Measurements from ENCODE around the gene GTF2IRD1.
"Not testable (repeated sequence)": the region's sequence is repeated elsewhere in the genome, so short reads cannot be mapped to it uniquely, and the experiment has no call there.

Gene GTF2IRD1

DNA sequence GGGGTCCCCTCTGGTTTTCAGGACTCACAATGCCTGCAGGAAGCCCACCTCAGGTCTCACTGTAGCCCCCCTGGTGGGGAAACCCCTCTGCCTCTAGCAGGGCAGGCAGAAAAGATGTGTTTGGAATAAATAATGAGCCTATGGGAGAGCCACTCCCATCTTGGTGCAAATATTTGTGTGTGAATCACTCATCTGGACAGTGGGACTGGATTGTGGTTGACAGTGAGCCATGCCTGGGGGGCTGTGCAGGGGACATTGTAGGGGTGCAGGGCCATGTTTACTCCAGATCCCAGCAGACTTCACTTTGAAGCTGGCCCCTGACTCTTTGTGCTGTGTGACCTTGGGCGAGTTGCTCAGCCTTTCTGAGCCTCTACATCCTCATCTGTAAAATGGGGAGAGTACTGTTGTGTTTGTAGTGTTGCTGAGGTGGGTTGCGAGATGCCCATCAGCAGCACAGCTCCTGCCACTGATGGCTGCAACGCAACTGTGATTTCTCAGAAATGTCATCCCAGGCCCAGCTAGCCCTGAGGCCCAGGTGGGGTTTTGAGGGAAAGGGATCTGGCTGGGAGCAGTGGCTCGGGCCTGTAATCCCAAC is 20.7 kb downstream of the GTF2IRD1 start:
- no peak for DNase-seq

GRCh38 chr7:74475243-74475986 is 21.7 kb downstream of the GTF2IRD1 start:
- no peak for DNase-seq

- DNase-seq = no peak
These were observed 22.3 kb downstream of the GTF2IRD1 start for GRCh38 chr7:74475987-74476350.

DNA sequence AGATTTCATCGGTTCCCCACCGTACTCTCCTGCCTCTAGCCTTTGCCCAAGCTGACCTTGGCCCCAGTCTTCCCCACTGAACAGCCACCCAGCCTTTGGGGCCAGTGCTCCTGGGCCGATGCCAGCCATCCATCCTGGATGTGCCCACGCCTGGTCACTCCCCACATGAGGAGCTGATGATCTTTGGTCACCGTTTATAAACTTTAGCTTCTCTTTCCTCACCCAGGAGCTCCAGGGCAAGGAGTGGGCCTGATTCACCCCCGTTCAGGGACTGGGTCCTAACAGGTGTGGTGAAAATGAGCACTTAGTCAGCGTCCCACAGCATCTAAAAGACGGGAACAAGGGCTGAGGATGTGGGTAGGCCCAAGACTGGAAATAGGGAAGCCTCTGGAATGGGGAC is 22.9 kb downstream of the GTF2IRD1 start:
- no peak for DNase-seq

- DNase-seq = no peak
These were observed 25.0 kb downstream of the GTF2IRD1 start for GRCh38 chr7:74478671-74479065.

- no peak for DNase-seq
These were observed 25.5 kb downstream of the GTF2IRD1 start for GRCh38 chr7:74479066-74479781.

DNA sequence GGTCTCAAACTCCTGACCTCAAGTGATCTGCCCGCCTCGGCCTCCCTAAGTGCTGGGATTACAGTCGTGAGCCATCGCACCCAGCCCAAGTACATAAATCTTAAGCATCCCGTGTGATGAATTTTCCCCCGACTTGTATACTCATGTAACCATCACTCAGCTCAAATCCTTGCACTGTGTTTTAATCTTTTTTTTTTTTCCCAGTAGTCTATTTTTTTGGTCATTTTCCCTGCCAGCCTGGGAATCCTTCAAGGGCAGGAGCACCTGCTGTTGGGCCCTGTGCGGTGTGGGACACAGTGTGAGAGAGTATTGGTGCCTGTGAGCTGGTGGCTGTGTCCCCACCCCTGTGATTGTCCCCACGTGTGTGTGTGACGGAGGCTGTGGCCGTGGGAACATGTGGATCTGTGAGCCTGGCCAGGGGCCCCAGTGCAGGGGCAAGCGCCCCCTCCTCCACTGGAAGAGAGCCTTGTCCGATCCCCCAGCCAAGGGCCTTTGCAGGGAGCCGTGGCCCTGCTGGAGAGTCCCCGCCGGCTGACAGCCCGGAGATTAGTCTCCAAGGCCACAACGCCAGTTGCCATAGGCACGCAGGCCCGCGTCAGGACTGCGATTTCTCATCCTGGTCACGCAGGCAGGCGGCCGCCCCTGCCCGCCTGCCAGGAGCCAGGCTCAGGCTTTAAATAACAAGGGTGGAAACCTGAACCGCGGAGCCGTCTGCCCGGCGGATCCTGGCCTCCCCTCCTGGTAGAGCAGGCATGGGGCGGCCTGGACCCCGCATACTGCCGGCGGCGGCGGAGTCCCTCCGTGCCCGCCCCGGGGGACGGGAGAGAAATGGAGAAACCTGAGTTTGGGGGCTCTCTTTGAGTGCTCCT is 26.5 kb downstream of the GTF2IRD1 start:
- no peak for DNase-seq

GRCh38 chr7:74480861-74481417 is 27.2 kb downstream of the GTF2IRD1 start:
- DNase-seq = no peak

GRCh38 chr7:74481458-74482196 is 27.9 kb downstream of the GTF2IRD1 start:
- no peak for DNase-seq

DNA sequence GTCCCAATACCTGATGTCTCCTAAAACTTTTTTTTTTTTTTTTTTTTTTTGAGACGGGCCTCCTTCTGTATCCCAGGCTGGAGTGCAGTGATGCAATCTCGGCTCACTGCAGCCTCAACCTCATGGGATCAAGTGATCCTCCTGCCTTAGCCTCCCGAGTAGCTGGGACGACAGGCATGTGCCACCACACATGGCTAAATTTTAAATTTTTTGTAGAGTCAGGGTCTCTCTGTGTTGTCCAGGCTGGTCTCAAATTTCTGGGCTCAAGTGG is 28.4 kb downstream of the GTF2IRD1 start:
- no peak for DNase-seq

GRCh38 chr7:74482629-74483401 is 29.1 kb downstream of the GTF2IRD1 start:
- DNase-seq = no peak

DNA sequence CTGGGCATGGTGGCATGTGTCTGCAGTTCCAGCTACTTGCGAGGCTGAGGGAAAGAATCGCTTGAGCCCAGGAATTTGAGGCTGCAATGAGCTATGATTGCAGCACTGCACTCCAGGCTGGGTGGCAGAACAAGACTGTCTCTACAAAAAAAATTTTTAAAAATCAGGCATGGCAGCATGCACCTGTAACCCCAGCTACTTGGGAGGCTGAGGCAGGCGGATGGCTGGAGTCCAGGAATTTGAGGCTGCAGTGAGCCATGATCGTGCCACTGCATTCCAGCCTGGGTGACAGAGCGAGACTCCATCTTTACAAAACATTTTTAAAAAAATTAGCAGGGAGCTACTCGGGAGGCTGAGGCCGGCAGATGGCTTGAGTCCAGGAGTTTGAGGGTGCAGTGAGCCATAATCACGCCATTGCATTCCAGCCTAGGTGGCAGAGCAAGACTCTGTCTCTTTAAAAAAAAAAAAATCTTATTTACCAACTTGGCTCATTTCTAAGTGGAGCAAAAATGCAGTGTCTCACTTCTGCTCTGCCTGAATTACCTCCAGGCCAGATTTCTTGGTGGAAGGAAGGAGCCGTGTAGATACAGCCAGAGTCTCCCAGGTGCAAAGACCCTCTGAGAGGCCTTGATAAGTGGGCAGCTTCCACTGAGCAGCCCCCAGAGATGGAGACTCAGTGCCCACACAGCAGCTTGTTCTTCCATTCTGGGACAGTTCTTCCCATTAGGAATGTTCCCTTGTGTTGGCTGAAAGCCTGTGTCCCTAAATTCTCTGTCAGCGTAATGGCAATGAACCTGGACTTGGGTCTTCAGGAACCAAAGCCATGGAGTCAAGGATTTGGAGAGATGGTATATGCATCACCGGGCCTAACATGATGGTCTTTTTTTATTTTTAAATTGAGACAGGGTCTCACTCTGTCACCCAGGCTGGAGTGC is 30.0 kb downstream of the GTF2IRD1 start:
- DNase-seq = no peak

DNA sequence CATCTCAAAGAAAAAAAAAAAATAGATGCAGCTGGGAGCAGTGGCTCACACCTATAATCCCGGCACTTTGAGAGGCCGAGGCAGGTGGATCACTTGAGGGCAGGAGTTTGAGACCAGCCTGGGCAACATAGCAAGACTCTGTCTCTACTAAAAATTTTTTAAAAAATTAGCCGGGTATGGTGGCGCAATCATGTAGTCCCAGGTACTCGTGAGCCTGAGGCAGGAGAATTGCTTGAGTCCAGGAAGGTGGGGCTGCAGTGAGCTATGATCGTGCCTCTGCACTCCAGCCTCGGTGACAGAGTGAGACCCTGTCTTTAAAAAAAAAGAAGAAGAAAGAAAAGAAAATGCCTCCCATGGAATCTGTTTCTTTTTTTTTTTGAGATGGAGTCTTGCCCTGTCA is 31.9 kb downstream of the GTF2IRD1 start:
- no peak for DNase-seq

GRCh38 chr7:74488518-74489030 is 34.9 kb downstream of the GTF2IRD1 start:
- not testable (repeated sequence) for DNase-seq

- DNase-seq = no peak
These were observed 36.6 kb downstream of the GTF2IRD1 start for GRCh38 chr7:74489997-74490945.

DNA sequence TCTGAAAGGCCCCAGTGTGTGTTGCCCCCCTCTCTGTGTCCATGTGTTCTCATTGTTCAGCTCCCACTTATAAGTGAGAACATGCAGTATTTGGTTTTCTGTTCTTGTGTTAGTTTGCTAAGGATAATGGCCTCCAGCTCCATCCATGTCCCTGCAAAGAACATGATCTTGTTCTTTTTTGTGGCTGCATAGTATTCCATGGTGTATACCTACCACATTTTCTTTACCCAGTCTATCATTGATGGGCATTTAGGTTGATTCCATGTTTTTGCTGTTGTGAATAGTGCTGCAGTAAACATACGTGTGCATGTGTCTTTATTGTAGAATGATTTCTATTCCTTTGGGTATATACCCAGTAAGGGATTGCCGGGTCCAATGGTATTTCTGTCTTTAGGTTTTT is 37.8 kb downstream of the GTF2IRD1 start:
- DNase-seq = not testable (repeated sequence)

GRCh38 chr7:74493295-74493694 is 39.6 kb downstream of the GTF2IRD1 start:
- DNase-seq = no peak

DNA sequence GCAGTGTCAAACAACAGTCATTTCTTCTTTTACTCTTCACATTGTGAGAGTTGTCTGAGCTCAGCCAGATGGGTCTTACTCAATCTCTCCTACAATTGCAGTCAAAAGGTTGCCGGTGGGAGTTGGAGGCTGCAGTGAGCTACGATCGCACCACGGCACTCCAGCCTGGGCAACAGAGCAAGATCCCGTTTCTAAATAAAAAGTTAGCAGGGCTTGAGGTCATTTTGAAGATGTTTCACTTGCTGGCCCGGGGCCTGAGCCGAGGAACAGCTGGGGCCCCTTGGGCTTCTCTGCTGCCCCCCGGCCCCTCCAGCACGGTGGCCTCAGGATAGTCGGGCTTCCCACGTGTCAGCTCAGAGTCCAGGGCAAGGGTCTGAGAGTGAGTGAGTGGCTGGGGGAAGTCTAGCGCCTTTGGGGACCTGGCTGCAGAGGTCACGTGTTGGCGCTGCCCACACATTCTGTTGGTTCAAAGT is 40.4 kb downstream of the GTF2IRD1 start:
- DNase-seq = no peak
